ENCODE measurements around the gene PMS2.
"Not testable (repeated sequence)": the region's sequence is repeated elsewhere in the genome, so short reads cannot be mapped to it uniquely, and the experiment has no call there.

Gene PMS2

DNA sequence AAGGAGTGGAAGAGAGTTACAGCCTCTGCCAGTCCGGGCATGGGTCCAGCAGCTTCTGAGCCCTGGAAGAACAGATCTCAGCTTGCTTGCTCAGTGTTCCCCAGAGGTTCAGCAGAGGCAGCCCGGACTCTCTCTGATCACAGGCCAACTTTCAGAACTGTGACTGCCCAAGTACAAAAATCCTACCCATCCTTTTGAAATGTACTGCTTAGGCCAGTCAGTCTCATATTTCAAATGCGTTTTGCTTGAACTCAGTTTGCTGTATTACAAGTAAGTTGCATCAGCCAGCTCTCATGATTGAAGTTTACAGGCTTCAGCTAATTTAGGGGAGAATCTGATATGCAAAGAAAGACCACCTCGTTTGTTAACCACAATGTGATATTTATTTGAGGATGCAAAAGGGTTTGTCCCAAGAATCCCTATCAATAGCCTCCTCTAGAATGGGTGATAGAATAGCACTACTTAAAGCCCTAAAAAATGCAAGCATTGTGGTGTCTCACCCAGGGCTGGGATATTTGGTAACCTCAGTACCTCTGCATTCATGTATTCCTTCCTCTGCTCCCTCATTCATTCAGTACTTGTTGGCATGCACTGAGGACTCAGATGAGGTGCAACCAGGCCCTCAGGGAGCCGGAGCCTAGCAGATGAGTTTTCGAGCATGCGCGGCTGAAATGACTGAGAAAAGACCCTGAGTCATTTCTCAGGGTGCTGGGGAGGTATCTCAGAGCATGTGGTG lies 7.2 kb upstream of the PMS2 start:
- DNase-seq (ENCODE audit: low spot score): peak; percentile 58

DNA sequence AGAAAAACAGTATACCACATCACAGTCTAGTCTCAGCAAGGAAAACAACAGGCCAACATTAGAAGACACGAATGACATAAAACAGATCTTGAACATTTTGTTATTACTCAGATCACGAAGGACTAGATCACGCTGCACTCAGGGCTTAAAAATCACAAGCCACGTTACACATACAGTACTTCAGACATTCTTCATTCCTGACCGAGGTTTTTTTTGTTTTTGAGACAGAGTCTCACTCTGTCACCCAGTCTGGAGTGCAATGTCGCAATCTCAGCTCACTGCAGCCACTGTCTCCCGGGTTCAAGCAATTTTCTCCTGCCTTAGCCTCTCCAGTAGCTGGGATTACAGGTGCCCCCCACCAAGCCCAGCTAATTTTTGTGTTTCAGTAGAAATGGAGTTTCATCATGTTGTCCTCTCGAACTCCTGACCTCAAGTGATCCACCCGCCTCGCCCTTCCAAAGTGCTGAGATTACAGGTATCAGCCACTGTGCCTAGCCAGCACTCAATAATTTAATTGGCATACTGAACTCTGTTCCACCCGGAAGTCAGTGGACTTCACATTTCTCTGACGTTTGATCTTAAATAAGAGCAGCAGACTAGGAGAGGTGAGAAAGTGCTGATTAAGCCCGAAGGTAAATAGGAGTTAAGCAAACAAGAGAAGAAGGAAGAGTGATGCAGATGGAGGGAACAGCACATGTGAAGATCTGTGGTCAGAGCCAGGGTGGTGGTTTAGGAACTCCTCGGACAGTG lies 3.7 kb upstream of the PMS2 start:
- DNase-seq (ENCODE audit: low spot score): no peak

DNA sequence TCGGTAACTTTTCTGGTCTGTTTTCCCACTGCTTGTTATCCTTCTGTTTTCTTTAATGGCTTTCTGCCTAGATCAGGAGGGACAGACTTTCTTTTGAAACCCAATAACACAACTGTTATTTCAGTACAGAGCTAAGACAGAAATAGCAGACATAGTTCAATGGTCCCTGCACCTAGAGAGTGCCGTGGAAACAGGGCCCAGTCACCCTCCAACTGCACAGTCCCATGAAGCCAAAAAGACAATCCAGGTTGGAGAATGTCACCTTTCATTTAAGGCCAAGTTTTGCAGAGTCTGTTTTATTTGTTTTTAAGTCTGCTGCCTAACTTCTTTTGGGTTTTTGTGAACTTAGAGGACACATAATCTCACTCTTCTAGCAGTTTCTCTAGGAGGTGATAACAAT lies 2.7 kb upstream of the PMS2 start:
- DNase-seq (ENCODE audit: low spot score): no peak

DNA sequence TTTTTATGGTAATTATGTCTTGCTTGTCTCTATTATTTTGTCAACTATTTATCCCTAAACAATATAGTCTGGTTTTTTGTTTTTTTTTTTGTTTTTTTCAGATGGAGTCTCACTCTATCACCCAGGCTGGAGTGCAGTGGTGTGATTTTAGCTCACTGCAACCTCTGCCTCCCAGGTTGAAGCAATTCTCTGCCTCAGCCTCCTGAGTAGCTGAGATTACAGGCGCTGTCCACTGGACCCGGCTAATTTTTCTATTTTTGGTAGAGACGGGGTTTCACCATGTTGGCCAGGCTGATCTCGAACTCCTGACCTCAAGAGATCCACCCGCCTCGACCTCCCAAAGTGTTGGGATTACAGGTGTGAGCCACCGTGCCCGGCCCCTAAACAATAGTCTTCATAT lies 1.5 kb upstream of the PMS2 start:
- not testable (repeated sequence) for DNase-seq (ENCODE audit: low spot score)

DNA sequence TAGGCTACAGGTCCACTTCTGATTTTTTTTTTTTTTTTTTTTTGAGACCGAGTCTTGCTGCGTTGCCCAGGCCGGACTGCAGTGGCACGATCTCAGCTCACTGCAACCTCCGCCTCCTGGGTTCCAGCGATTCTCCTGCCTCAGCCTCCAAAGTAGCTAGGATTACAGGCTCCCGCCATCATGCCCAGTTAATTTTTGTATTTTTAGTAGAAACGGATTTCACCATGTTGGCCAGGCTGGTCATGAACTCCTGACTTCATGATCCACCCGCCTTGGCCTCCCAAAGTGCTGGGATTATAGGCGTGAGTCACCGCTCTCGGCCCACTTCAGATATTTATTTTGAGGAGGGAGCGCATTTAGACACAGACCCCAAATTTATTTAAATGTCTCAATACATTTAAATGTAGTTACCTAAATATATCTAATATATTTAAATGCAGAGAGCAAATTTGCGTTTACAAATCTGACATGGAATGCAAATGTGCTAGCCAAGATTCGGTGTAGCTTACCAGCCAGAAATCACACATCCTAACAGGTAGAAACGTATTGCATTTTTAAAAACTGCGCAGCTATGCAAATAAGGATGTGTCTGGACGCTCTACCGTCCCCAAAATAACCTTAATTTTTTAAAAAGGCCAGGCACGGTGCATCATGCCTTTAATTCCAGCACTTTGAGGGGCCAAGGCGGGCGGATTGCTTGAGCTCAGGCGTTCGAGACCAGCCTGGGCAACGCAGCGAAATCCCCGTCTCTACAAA lies 836 bp downstream of the PMS2 start:
- DNase-seq (ENCODE audit: low spot score): peak; percentile 57

DNA sequence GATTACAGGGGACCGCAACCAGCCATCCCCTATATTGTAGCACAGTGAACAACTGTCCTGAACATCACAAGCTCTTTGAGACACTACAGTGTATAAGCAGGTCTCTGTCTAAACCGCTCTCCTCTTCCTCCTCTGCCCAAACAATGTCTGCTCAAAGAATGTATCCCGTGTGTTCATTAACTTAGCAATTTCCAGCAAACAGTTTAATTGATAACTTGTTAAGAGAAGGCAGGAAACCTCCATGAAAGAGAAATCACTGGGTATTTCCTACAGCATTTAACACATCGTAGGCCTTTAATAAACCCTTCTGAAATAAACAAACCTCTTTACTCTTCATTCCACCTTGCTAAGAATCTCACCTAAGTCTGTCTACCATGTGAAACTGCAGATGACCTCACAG lies 1.5 kb downstream of the PMS2 start:
- no peak for DNase-seq (ENCODE audit: low spot score)

DNA sequence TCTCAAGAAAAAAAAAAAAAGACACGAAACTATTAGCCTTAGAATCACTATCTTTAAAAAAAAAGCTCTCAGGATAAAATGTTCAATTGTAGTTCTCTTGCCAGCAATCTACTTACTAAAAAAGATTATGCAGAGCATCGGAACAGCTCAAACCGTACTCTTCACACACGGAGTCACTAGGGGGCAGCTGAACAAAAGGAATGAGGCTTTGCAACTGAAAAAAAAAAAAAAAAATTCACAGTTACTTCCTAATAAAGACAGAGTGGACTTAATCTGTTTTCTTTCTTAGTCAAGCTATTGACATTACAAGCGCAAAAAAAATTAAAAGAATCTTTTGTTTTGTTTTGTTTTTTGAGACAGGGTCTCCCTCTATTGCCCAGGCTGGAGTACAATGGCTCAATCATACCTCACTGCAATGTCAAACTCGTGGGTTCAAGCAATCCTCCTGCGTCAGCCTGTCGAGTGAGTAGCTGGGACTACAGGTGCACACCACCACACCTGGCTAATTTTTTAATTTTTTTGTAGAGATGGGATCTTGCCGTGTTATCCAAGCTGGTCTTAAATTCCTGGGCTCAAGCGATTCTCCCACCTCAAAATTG lies 11.5 kb downstream of the PMS2 start:
- peak; percentile 86 for DNase-seq (ENCODE audit: low spot score)

DNA sequence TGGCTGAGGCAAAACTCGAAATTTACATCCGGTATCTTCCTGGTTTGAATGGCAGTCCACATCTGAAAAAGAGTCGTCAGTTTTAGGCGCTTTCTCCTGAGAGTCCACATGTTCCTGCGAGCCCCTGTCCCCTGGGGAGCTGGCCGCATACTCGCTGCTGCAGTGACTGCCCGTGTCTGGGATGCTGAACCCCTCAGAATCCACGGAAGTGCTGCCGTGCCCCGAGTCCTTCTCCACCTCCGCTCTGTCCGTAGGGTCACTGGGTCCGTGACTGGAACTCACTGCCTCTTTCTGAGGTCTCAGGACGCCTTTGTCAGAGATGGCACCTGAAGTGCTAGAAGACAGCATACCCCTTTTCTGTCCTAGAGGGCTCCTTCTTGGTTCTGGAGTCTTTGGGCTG lies 21.8 kb downstream of the PMS2 start:
- not testable (repeated sequence) for DNase-seq (ENCODE audit: low spot score)

DNA sequence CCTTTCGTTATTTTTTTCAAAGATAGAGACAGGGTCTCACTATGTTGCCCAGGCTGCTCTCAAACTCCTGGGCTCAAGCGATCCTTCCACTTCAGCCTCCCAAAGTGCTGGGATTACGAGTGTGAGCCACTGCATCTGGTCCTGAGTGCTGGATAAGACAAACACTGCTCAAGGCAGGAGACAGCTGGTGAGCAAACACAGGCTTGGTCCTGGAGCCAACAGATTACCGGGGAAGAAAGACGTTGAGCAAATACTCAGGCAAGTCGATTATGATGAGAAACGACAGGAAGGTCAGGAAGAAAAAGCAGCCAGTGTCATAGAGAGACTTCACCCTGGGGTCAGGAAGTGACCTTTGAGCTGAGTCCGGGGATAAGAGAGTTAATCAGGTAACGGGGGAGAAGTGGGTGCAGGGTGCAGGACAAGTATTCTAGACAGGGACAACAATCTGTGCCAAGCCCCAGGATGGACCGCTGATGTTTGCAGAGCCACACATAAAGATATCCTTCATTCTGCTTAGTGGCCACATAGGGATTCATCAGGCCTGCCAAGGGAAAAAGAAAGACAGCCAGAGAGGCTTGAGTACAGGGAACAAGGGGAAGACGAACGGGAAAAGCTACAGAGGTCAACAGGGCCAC lies 29.1 kb downstream of the PMS2 start:
- not testable (repeated sequence) for DNase-seq (ENCODE audit: low spot score)

DNA sequence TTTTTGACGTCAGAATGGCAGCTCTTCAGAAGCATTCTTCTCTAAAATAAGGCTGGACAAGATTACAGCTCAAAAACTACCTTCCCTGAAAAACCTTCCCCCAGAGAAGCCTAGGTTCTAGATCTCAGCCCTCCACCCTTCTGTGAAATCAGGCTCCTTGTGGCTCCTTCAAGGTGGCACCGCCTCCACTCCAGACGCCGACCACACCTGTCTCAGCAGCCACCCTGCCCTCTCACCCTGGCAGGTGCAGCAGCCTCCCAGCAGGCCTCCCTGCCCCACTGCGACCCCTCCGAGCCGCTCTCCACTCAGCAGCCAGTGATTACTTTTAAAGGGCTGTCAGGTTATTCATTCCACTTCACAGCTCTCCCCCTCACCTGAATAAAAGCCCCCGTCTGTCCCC lies 35.3 kb downstream of the PMS2 start:
- not testable (repeated sequence) for DNase-seq (ENCODE audit: low spot score)

DNA sequence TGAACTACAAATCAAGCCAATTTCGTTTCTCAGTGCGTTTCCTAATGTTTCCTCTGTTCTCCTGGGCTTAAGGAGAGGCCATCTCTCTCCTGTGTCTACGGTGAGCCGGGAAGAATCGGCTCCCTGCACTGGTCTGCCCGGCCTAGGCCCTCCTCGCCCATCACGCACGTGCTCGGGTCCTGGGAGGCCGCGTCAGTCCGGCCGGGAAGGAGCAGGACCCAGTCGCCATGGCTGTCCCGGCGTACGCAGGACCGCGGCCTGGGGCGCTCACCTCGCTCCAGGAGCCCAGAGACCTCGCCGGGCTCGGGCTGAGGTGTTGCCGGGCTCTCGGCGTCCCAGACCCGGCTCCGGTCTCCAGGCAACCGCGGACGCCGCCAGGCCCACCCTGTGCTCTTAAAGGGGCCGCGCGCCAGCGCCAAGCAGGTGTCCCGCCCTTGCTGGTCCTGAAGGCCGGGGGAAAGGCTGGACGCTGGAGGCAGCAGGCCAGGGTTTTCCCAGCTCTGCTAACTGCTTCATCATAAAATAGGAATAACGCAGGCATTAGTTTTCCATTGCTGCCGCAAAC lies 38.4 kb downstream of the PMS2 start, which contains the start of gene RSPH10B:
TSS of gene RSPH10B (minus strand) at position 343 of the 565 bp plus-strand sequence. CDS start 3,573 bp downstream, outside the sequence.
- DNase-seq (ENCODE audit: low spot score): not testable (repeated sequence)

DNA sequence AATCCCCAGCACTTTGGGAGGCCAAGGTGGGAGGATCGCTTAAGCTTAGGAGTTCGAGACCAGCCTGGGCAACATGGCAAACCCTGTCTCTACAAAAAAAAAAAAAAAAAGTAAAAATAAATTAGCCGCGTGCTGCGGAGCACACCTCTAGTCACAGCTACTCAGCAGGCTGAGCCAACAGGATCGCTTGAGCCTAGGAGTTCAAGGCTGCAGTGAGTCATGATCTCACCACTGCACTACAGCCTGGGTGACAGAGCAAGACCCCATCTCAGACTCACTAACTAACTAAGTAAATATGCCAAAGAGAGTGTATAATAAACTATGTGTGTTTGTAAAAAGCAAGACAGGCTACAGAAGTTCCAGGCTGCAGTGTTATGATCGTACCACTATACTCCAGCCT lies 45.0 kb downstream of the PMS2 start:
- DNase-seq (ENCODE audit: low spot score): not testable (repeated sequence)

DNA sequence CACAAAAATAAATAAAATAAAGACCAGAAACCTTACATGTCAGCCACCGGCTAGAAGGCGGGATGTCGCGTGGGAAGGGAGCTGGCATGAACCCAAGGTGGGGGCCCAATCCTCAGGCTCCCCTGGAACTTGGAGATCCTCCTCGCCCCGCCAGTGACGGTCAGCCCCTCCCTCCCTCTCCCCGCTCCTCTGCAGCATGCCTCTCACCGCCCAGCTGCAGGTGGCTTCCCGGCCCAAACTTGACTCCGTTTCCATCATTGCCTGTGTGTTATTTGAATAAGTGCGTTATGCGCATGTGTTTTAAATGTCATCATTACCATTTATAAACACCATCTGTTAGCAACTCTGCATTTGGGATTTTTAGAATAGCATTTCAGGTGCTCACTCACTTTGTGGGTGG lies 45.6 kb downstream of the PMS2 start:
- DNase-seq (ENCODE audit: low spot score): not testable (repeated sequence)

DNA sequence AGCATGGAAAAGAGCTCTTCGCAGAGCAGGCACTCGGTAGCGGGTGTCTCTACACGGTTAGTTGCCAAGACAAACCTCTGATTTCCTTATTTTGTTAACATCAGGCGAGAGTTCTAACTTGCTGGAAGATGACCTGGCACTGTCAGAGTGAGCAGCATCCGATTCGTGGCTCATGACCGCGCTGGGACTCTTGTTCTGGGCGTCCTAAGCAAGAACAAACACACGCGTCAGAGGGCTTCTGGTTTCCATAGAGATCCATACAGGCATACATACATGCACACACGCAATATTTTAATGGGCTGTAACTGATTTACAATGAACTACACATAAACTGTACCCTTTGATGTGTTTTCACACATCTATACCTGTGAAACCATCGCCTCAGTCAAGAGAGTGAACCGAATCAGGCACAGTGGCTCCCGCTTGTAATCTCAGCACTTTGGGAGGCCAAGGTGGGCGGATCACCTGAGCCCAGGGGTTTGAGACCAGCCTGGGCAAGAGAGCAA lies 73.9 kb downstream of the PMS2 start:
- DNase-seq (ENCODE audit: low spot score): not testable (repeated sequence)

DNA sequence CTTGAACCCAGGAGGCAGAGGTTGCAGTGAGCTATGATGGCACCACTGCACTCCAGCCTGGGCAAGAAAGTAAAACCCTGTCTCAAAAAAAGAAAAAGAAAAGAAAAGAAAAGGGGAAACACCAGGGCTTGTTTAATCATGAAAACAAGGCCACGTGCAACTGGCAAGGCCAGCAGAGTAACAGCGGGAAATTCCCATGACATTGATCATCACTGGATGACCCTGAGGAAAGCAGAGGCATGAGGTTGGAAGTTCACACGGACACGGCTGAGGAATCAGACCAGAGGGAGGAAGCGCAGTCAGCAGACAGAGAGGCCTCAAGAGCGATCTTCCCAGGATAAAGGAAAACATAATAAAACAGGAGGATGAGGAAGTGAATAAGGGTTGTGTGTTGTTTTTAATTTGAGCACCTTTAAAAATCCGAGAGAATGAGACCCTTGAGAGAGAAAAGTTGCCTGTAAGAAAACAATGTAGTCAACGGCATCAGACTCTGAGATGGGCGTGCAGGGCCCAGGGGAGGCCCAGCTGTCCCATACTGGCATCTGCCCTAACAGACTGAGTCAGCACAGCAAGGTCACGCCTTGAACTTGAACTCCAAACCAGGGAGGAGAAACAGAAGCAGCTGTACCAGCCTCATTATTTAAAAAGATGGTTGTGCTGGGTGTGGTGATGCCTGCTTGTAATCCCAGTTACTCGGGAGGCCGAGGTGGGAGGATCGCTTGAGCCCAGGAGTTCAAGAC lies 76.8 kb downstream of the PMS2 start:
- not testable (repeated sequence) for DNase-seq (ENCODE audit: low spot score)

DNA sequence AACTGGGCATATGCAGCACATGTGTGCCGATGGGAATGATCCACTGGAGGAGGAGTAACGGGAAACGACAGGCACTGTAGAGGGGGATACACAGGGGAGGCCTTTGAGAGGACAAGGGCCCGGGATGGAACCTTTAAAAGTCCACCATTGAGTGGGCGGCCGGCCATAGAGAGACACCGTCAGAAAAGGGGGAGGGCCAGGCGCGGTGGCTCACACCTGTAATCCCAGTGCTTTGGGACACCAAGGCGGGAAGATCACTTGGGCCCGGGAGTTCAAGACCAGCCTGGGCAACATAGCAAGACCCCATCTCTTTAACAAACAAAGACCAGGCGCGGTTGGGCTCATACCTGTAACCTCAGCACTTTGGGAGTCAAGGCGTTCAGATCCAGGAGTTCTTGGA lies 77.6 kb downstream of the PMS2 start:
- not testable (repeated sequence) for DNase-seq (ENCODE audit: low spot score)

DNA sequence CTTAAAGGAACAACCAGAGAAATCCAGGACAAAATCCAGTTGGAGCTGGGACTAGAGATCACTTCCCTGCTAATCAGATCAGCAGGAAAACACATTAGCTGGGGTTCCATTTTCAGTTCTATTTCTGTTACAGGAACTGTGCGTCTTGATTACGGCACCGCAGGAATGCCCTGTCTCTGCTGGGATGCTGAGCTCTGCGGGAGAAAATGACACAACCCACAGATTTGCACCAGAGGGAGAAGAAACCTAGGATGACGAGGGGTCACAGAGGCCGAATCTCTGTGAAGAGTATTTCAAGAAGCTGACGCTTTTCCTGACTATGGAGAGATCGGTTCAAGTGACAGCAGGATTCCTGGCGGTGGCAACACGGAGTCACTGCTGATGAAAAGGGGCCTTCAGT lies 78.6 kb downstream of the PMS2 start:
- not testable (repeated sequence) for DNase-seq (ENCODE audit: low spot score)

DNA sequence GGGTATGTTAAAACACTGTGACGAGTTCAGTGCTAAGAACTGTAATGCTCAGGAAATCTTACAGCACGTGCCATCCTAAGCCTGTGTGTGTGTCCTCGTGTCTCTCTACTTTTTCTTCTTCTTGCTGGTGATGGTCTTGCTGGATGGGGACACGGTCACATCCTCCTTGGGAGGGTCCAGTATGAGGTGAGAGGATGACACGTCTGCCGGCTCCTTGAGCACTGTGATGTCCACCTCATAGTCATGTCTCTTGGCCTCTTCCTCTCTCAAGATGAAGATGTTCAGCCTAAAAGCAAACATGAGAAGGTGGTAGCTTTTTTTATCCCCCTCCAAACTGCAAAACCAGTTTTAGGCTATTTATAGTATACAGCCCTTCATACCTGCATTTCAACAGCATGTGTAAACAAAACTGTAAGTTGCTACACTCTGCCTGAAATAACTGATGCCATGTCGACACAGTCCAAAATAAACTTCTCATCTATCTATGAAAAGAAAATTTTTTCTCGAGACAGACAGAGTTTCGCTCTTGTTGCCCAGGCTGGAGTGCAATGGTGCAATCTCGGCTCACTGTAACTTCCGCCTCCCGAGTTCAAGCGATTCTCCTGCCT lies 82.5 kb downstream of the PMS2 start:
- not testable (repeated sequence) for DNase-seq (ENCODE audit: low spot score)

DNA sequence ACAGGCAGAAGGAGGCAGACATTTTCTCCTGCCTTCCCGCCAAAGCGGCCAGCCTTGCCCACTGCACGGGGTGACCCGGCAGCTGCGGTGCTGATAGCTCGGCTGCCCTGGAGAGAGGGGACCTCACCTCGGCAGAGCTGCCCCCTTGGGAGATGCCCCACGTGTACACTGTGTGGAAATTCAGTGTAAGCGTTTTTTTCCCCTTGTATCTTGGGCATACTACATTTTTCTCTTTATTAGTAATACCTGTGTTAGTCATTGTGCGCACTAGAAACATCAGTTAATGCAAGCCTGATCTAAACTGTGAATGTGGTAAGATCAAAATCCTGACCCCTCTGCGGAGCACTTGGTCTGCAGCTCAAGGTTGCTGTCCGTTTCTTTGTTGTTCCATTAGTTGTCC lies 84.2 kb downstream of the PMS2 start:
- DNase-seq (ENCODE audit: low spot score): not testable (repeated sequence)

DNA sequence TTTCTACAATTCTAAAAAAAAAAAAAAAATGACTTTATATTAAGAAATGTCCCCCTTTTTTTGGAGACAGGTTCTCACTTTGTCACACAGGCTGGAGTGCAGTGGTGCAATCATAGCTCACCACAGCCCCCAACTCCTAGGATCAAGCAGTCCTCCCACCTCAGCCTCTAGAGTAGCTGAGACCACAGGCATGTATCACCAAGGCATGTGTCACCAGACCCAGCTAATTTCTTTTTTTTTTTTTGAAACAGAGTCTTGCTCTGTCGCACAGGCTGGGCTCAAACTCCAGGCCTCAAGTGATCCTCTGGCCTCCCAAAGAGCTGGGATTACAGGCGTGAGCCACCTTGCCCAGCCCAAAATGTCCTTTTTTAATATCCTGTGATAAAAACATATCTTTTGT lies 84.7 kb downstream of the PMS2 start:
- DNase-seq (ENCODE audit: low spot score): not testable (repeated sequence)
